ENCODE results near the gene COLGALT1.

Gene COLGALT1

DNA sequence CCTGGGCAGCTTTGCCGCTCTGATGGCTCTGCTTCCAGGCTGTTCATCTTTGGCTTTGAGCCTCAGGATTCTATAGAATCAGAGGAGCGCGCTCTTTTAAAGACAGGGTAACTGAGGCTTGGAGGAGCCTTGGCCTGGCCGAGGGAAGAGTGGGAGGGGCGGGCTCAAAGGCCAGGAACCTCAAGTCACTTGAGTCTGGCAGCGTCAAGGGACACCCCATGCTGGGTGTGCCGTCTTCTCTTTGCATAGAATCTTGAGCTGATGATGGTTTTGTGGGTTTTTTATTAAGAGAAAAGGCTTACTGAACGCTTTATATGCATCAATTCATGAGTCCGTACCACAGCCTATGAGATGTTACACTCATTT, 42.9 kb upstream of the COLGALT1 start:
- TF ChIP-seq YY1 (IDR thresholded peaks at IDR 0.05; ENCODE audit: low read depth), result no peak
- TF ChIP-seq NFIC (IDR thresholded peaks at IDR 0.05), result no peak
- TF ChIP-seq RAD21 (IDR thresholded peaks at IDR 0.05; ENCODE audit: low read depth), result no peak
- no peak for TF ChIP-seq CEBPB (IDR thresholded peaks at IDR 0.05)
- TF ChIP-seq ZBTB7A (IDR thresholded peaks at IDR 0.05; ENCODE audit: low read depth), result no peak
- TF ChIP-seq, protein P1, sequence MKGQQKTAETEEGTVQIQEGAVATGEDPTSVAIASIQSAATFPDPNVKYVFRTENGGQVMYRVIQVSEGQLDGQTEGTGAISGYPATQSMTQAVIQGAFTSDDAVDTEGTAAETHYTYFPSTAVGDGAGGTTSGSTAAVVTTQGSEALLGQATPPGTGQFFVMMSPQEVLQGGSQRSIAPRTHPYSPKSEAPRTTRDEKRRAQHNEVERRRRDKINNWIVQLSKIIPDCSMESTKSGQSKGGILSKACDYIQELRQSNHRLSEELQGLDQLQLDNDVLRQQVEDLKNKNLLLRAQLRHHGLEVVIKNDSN (IDR thresholded peaks at IDR 0.05), result no peak
- TF ChIP-seq TAF1 (IDR thresholded peaks at IDR 0.05; ENCODE audit: low read depth), result no peak; the same call in 1 of the 2 replicates
- TF ChIP-seq, protein P2, sequence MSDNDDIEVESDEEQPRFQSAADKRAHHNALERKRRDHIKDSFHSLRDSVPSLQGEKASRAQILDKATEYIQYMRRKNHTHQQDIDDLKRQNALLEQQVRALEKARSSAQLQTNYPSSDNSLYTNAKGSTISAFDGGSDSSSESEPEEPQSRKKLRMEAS (IDR thresholded peaks at IDR 0.05), result no peak
- no peak for TF ChIP-seq TEAD4 (IDR thresholded peaks at IDR 0.05)
- TF ChIP-seq TCF12 (IDR thresholded peaks at IDR 0.05; ENCODE audit: low read depth), result no peak
- TF ChIP-seq CREB1 (IDR thresholded peaks at IDR 0.05; ENCODE audit: low read depth), result no peak
- TF ChIP-seq REST (IDR thresholded peaks at IDR 0.05; ENCODE audit: low read depth), result no peak
- no peak for TF ChIP-seq EGR1 (IDR thresholded peaks at IDR 0.05)
- no peak for TF ChIP-seq FOXM1 (IDR thresholded peaks at IDR 0.05; ENCODE audit: borderline replicate concordance, low read depth)
- no peak for TF ChIP-seq EP300 (IDR thresholded peaks at IDR 0.05; ENCODE audit: borderline replicate concordance)

- no peak for TF ChIP-seq RAD21 (IDR thresholded peaks at IDR 0.05; ENCODE audit: low read depth)
- no peak for TF ChIP-seq TCF12 (IDR thresholded peaks at IDR 0.05; ENCODE audit: low read depth)
- TF ChIP-seq, protein P2 (IDR thresholded peaks at IDR 0.05), result no peak
- TF ChIP-seq CEBPB (IDR thresholded peaks at IDR 0.05), result no peak
These were observed 39.9 kb upstream of the COLGALT1 start for GRCh38 chr19:17515408-17516149.

- TF ChIP-seq EP300 (IDR thresholded peaks at IDR 0.05; ENCODE audit: borderline replicate concordance) (no peak), TCF12 (IDR thresholded peaks at IDR 0.05; ENCODE audit: low read depth) (no peak), TEAD4 (IDR thresholded peaks at IDR 0.05) (no peak), RAD21 (IDR thresholded peaks at IDR 0.05; ENCODE audit: low read depth) (no peak), YY1 (IDR thresholded peaks at IDR 0.05; ENCODE audit: low read depth) (no peak), CREB1 (IDR thresholded peaks at IDR 0.05; ENCODE audit: low read depth) (no peak), EGR1 (IDR thresholded peaks at IDR 0.05) (no peak), NFIC (IDR thresholded peaks at IDR 0.05) (no peak), FOXM1 (IDR thresholded peaks at IDR 0.05; ENCODE audit: borderline replicate concordance, low read depth) (no peak), REST (IDR thresholded peaks at IDR 0.05; ENCODE audit: low read depth) (no peak), CEBPB (IDR thresholded peaks at IDR 0.05) (no peak), ZBTB7A (IDR thresholded peaks at IDR 0.05; ENCODE audit: low read depth) (no peak), TAF1 (IDR thresholded peaks at IDR 0.05; ENCODE audit: low read depth) (no peak)
- TF ChIP-seq, protein P2 (IDR thresholded peaks at IDR 0.05), result no peak
- TF ChIP-seq, protein P1 (IDR thresholded peaks at IDR 0.05), result no peak
These were observed 37.6 kb upstream of the COLGALT1 start for GRCh38 chr19:17517898-17518297.

GRCh38 chr19:17519967-17520366, 35.5 kb upstream of the COLGALT1 start:
- TF ChIP-seq TEAD4 (IDR thresholded peaks at IDR 0.05) (no peak), REST (IDR thresholded peaks at IDR 0.05; ENCODE audit: low read depth) (no peak), RAD21 (IDR thresholded peaks at IDR 0.05; ENCODE audit: low read depth) (no peak), EGR1 (IDR thresholded peaks at IDR 0.05) (no peak), TCF12 (IDR thresholded peaks at IDR 0.05; ENCODE audit: low read depth) (no peak), NFIC (IDR thresholded peaks at IDR 0.05) (no peak), TAF1 (IDR thresholded peaks at IDR 0.05; ENCODE audit: low read depth) (no peak), YY1 (IDR thresholded peaks at IDR 0.05; ENCODE audit: low read depth) (no peak)
- TF ChIP-seq, protein P2 (IDR thresholded peaks at IDR 0.05), result no peak
- TF ChIP-seq, protein P1 (IDR thresholded peaks at IDR 0.05), result no peak
